Astrocyte (in vitro differentiated cells and primary cell): ENCODE measurements around the gene LORICRIN.

Experiments
- CTCF ChIP-seq: IDR thresholded peaks from 2 replicates; pipeline ENCODE4 v1.5.1; 2011; ENCODE audit warnings: low read depth, mild to moderate bottlenecking, inconsistent platforms, low read length, moderate library complexity; ENCODE audit not compliant: insufficient read depth
- EZH2 ChIP-seq: IDR thresholded peaks from 2 replicates; pipeline ENCODE4 v1.6.1; 2012; ENCODE audit warnings: mild to moderate bottlenecking, low read length, inconsistent platforms; ENCODE audit not compliant: insufficient read depth

DNA sequence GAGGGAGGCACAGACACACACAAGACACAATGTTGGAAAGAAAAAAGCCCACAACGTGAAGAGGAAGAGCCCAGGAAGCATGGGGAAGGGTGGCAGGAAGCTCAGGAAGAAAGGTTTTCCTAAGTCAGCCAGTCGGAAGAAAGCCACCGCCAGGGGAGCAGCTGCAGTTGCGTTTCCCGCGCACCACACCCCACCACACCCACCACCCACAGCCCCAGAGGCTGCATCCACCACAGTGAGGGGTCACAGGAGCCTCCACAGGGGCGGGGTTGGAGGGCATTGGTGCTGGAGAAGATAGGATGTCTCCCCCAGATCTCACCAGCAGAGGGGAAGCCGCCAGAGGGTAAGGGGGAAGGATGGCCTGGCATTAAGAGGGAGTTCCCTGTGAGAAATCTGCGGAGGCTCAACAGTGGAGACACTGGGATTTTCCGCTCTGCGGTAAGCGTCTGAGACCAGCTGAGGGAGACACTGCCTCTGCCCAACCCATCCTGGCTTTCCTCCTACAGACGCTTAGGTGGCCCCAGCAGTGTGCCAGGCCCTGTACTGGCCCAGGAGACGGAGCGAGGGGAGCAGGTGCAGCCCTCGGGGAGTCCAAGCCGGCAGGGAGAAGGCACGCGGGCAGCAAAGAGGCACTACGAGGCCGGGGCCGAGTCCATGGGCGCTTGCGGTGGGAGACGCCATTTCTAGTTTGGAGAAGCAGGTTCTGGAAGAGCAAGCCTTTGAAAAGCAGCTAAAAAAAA, 33.4 kb downstream of the LORICRIN start:
- TF ChIP-seq CTCF (no peak), EZH2 (no peak)
